Loucy (cell line): ENCODE measurements around the gene HOXC12.

Experiments
- H2AFZ ChIP-seq: fragments of 200-600 bp; sonication (generic); 2 replicates; pipeline ENCODE4 v1.6.0; 2016; ENCODE audit warnings: antibody characterized with exemption, mild to moderate bottlenecking, low read length, moderate library complexity
- H3F3A ChIP-seq: fragments of 200-600 bp; 2 replicates; pipeline ENCODE4 v1.6.0; 2016; ENCODE audit warnings: antibody characterized with exemption, low read depth, mild to moderate bottlenecking
- H3K27me3 ChIP-seq: fragments of 200-600 bp; sonication (generic); 2 replicates; pipeline ENCODE4 v1.6.1; 2014; ENCODE audit warnings: low read length, mild to moderate bottlenecking; ENCODE audit not compliant: insufficient read depth, poor library complexity, severe bottlenecking
- H3K36me3 ChIP-seq: fragments of 200-600 bp; sonication (generic); 2 replicates; pipeline ENCODE4 v1.6.1; 2016; ENCODE audit warnings: low read length; ENCODE audit not compliant: insufficient read depth
- H3K4me1 ChIP-seq: fragments of 200-600 bp; sonication (generic); 2 replicates; pipeline ENCODE4 v1.5.1; 2014; ENCODE audit warnings: low read length, mild to moderate bottlenecking; ENCODE audit not compliant: insufficient read depth, poor library complexity, severe bottlenecking
- H3K4me2 ChIP-seq: fragments of 200-600 bp; sonication (generic); 2 replicates; pipeline ENCODE4 v1.6.0; 2014; ENCODE audit warnings: antibody characterized with exemption, low read length, low read depth, mild to moderate bottlenecking; ENCODE audit not compliant: poor library complexity, severe bottlenecking
- H3K4me3 ChIP-seq: fragments of 200-600 bp; sonication (generic); 2 replicates; pipeline ENCODE4 v1.5.1; 2014; ENCODE audit warnings: low read length, mild to moderate bottlenecking, mixed read lengths; ENCODE audit not compliant: poor library complexity, severe bottlenecking
- H3K79me2 ChIP-seq: fragments of 200-600 bp; sonication (generic); 2 replicates; pipeline ENCODE4 v1.6.1; 2014; ENCODE audit warnings: low read length; ENCODE audit not compliant: insufficient read depth
- H3K9ac ChIP-seq: fragments of 200-600 bp; sonication (generic); 2 replicates; pipeline ENCODE4 v1.6.0; 2014; ENCODE audit warnings: mild to moderate bottlenecking, low read depth, low read length, moderate library complexity; ENCODE audit not compliant: poor library complexity, severe bottlenecking
- H3K9me2 ChIP-seq: fragments of 200-600 bp; sonication (generic); replicated peaks from 2 replicates; pipeline ENCODE4 v1.6.1; 2016; ENCODE audit warnings: low read depth, low read length, mixed read lengths
- H3K9me3 ChIP-seq: fragments of 200-600 bp; sonication (generic); 2 replicates; pipeline ENCODE4 v1.6.1; 2014; ENCODE audit warnings: mild to moderate bottlenecking, antibody characterized with exemption, low read length, low read depth; ENCODE audit not compliant: insufficient read depth
- H4K20me1 ChIP-seq: fragments of 200-600 bp; sonication (generic); 2 replicates; pipeline ENCODE4 v1.6.0; 2014; ENCODE audit warnings: antibody characterized with exemption, low read length, mild to moderate bottlenecking; ENCODE audit not compliant: insufficient read depth, poor library complexity, severe bottlenecking
- EZH2phosphoT487 ChIP-seq: fragments of 200-600 bp; IDR thresholded peaks from 2 replicates; pipeline ENCODE4 v1.6.1; 2018; ENCODE audit warnings: antibody characterized with exemption, mild to moderate bottlenecking, moderate library complexity, borderline replicate concordance
- TF ChIP-seq, protein P1 (sequence below): fragments of 200-600 bp; sonication (generic); conservative IDR thresholded peaks from 2 replicates; pipeline ENCODE4 v1.5.1; 2014; ENCODE audit warnings: mild to moderate bottlenecking, antibody characterized with exemption, low read length

HOXC12 gene

DNA sequence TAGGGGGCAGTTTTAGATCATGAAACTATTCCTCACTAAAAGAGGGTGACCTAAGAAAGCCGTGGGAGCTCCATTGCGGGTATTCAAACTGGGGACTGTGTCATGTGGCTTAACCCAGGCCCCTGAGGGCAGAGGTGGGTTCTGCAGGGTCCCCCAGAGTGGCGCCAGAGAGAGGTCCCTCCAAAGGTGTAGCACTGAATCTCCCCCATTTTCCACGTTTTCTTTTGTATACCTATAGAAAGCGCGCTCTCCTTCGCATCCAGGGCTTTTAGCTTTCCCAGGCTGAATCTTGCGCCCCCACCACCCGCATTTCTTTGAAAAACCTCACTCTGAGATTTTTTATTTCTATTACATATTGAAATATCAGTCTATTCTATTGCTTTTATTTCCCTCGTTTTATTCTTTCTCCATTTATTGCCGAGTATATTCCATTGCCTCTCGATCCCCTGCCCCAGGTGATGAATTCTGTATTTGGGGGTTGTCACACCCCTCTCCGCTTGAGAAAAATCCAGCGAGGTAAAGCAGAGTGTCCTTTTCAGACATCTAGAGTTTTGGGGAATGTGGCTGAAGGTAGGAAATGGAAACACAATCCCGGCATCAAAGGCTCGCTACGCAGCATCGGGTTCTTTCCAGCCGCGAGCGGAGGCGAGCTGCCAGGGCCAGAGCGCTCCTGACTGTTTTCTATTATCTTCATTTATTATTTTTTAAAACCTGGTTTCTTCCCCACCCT is 16.9 kb upstream of the HOXC12 start:
- Histone ChIP-seq H3K4me1 (peaks cover 10% of the 10 kb centered on the region), H4K20me1 (no peaks in the 10 kb centered on the region), H3K9ac (no peak overlapping the region), H3K36me3 (no peaks in the 10 kb centered on the region), H3K9me2 (no peaks in the 10 kb centered on the region), H3K9me3 (no peaks in the 10 kb centered on the region), H3K79me2 (no peaks in the 10 kb centered on the region), H3K27me3 (no peaks in the 10 kb centered on the region), H3F3A (no peaks in the 10 kb centered on the region), H3K4me3 (no peak overlapping the region), H2AFZ (no peak overlapping the region), H3K4me2 (no peak overlapping the region)
- TF ChIP-seq, protein P1, sequence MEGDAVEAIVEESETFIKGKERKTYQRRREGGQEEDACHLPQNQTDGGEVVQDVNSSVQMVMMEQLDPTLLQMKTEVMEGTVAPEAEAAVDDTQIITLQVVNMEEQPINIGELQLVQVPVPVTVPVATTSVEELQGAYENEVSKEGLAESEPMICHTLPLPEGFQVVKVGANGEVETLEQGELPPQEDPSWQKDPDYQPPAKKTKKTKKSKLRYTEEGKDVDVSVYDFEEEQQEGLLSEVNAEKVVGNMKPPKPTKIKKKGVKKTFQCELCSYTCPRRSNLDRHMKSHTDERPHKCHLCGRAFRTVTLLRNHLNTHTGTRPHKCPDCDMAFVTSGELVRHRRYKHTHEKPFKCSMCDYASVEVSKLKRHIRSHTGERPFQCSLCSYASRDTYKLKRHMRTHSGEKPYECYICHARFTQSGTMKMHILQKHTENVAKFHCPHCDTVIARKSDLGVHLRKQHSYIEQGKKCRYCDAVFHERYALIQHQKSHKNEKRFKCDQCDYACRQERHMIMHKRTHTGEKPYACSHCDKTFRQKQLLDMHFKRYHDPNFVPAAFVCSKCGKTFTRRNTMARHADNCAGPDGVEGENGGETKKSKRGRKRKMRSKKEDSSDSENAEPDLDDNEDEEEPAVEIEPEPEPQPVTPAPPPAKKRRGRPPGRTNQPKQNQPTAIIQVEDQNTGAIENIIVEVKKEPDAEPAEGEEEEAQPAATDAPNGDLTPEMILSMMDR, result no peak
- TF ChIP-seq EZH2phosphoT487, result no peak

GRCh38 chr12:53938326-53939140 is 16.2 kb upstream of the HOXC12 start, which contains the start of gene HOXC13:
TSS of gene HOXC13 (plus strand) at chr12:53938831. CDS start at chr12:53938907, 76 bp downstream.
- no peak within 1 kb of the TSS for H3K4me2 ChIP-seq
- H3K9ac ChIP-seq, result no peak within 1 kb of the TSS
- H3K4me3 ChIP-seq, result no peak within 1 kb of the TSS

GRCh38 chr12:53939141-53940108 is 15.3 kb upstream of the HOXC12 start:
- Histone ChIP-seq H3K9me3 (no peaks in the 10 kb centered on the region), H3F3A (no peaks in the 10 kb centered on the region), H3K4me3 (no peak overlapping the region), H3K9me2 (no peaks in the 10 kb centered on the region), H3K27me3 (no peaks in the 10 kb centered on the region), H3K36me3 (no peaks in the 10 kb centered on the region), H3K4me1 (peaks cover 10% of the 10 kb centered on the region), H4K20me1 (no peaks in the 10 kb centered on the region), H3K79me2 (no peaks in the 10 kb centered on the region), H3K4me2 (no peak overlapping the region), H3K9ac (no peak overlapping the region), H2AFZ (no peak overlapping the region)
- TF ChIP-seq EZH2phosphoT487, result no peak
- TF ChIP-seq, protein P1, result no peak

More at GRCh38 chr12:53938326-53939140, 16.2 kb upstream of the HOXC12 start, which contains the start of gene HOXC13:
- Histone ChIP-seq H4K20me1 (no peaks in the 10 kb centered on the region), H2AFZ (no peak within 1 kb of the TSS), H3K9me3 (no peaks in the 10 kb centered on the region), H3F3A (no peaks in the 10 kb centered on the region), H3K4me1 (peaks cover 10% of the 10 kb centered on the region), H3K79me2 (no peaks in the 10 kb centered on the region), H3K36me3 (no peaks in the 10 kb centered on the region), H3K9me2 (no peaks in the 10 kb centered on the region), H3K27me3 (no peaks in the 10 kb centered on the region)
- TF ChIP-seq EZH2phosphoT487, result no peak
- TF ChIP-seq, protein P1, result no peak
